ENCODE measurements around the gene SLC10A3. TPM values are rescaled to one million over a fixed set of nuclear protein-coding genes. Genes with fewer than 3 reads are reported as not detected.

The SLC10A3 gene
- polyA plus RNA-seq, 1 of the 3 experiments (the other 2 are of a cell fraction) = 29.7 TPM

GRCh38 chrX:154457491-154458115 lies 32.8 kb downstream of the SLC10A3 start:
- peak overlapping the region; percentile 49 to 66; a peak in 3 of 4 replicates for H3K4me3 ChIP-seq (ENCODE audit: low read depth in 2 of 2, low read length in 1 of 2)
- H3K4me2 ChIP-seq = peak overlapping the region; percentile 50; the same call in 1 of the 2 replicates
- no peaks in the 10 kb centered on the region for H3K27me3 ChIP-seq (ENCODE audit: insufficient read depth)
- H3K9ac ChIP-seq = peak overlapping the region; percentile 68; the same call in 1 of the 2 replicates
- 25% methylated on average over 20 of the region's 65 CpGs for WGBS (ENCODE audit: low lambda C conversion rate)
- H3K4me1 ChIP-seq (ENCODE audit: control insufficient read depth in 1 of 2, insufficient read depth in 2 of 2, low read depth in 1 of 2, low read length in 1 of 2) = peaks cover 0 to 12% of the 10 kb centered on the region in 2 experiments; a peak in 1 of 4 replicates
- H3F3A ChIP-seq (replicated peaks; ENCODE audit: insufficient read depth) = peaks cover 4% of the 10 kb centered on the region
- TF ChIP-seq, protein P1, sequence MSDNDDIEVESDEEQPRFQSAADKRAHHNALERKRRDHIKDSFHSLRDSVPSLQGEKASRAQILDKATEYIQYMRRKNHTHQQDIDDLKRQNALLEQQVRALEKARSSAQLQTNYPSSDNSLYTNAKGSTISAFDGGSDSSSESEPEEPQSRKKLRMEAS (IDR thresholded peaks at IDR 0.05; ENCODE audit: low read depth) = no peak
- TF ChIP-seq POLR2AphosphoS5 (IDR thresholded peaks at IDR 0.05; ENCODE audit: low read depth, low read length) = no peak
- TF ChIP-seq RFX5 (IDR thresholded peaks at IDR 0.05; ENCODE audit: low read length) = no peak
- TF ChIP-seq, protein P2, sequence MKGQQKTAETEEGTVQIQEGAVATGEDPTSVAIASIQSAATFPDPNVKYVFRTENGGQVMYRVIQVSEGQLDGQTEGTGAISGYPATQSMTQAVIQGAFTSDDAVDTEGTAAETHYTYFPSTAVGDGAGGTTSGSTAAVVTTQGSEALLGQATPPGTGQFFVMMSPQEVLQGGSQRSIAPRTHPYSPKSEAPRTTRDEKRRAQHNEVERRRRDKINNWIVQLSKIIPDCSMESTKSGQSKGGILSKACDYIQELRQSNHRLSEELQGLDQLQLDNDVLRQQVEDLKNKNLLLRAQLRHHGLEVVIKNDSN (IDR thresholded peaks at IDR 0.05; ENCODE audit: borderline replicate concordance, low read depth) = no peak
- TF ChIP-seq FOXM1 (IDR thresholded peaks at IDR 0.05; ENCODE audit: low read depth) = no peak
- TF ChIP-seq, protein P3, sequence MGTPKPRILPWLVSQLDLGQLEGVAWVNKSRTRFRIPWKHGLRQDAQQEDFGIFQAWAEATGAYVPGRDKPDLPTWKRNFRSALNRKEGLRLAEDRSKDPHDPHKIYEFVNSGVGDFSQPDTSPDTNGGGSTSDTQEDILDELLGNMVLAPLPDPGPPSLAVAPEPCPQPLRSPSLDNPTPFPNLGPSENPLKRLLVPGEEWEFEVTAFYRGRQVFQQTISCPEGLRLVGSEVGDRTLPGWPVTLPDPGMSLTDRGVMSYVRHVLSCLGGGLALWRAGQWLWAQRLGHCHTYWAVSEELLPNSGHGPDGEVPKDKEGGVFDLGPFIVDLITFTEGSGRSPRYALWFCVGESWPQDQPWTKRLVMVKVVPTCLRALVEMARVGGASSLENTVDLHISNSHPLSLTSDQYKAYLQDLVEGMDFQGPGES (IDR thresholded peaks at IDR 0.05; ENCODE audit: low read depth, low read length) = no peak
- TF ChIP-seq RCOR1 (IDR thresholded peaks at IDR 0.05; ENCODE audit: low read length) = no peak
- H3K27ac ChIP-seq (ENCODE audit: low read depth in 2 of 2, low read length in 1 of 2) = peak overlapping the region in 1 of 2 experiments; percentile 47; a peak in 1 of 4 replicates
- peaks cover 33% of the 10 kb centered on the region for H3K79me2 ChIP-seq (ENCODE audit: insufficient read depth)
- peak; percentile 78 for DNase-seq
- 0 out of 2 replicates have a peak overlapping the region, but pooled peaks have one; percentile 35 for H2AFZ ChIP-seq (ENCODE audit: low read depth)
- POLR2A ChIA-PET = interaction anchor here (0.6 to 0.7 kb wide), 2 partner anchors 10 to 13 kb away, joined by 3 to 4 read pairs; partner anchors contain the start of gene FAM50A
- peaks cover 0 to 5% of the 10 kb centered on the region in 2 experiments for H3K36me3 ChIP-seq (replicated peaks in 1 of 2; ENCODE audit: control insufficient read depth in 1 of 2, insufficient read depth in 2 of 2, low read length in 1 of 2)
- CTCF ChIA-PET = interaction anchor here (1.0 kb wide), 1 partner anchor 70 kb away, joined by 6 read pairs; no protein-coding TSS in a partner anchor
- H4K20me1 ChIP-seq (ENCODE audit: insufficient read depth) = peaks cover 31% of the 10 kb centered on the region
- no peaks in the 10 kb centered on the region for H3K9me2 ChIP-seq
- no peaks in the 10 kb centered on the region for H3K9me3 ChIP-seq

- H2AFZ ChIP-seq (ENCODE audit: low read depth) = no peak overlapping the region
- peaks cover 21% of the 10 kb centered on the region for H3K27me3 ChIP-seq (ENCODE audit: insufficient read depth)
- no peak overlapping the region for H3K4me2 ChIP-seq
- H3K4me3 ChIP-seq (ENCODE audit: low read depth in 2 of 2, low read length in 1 of 2) = no peak overlapping the region
- no peak for TF ChIP-seq FOXM1 (IDR thresholded peaks at IDR 0.05; ENCODE audit: low read depth)
- H3K9me2 ChIP-seq = no peaks in the 10 kb centered on the region
- no peak overlapping the region for H3K27ac ChIP-seq (ENCODE audit: low read depth in 2 of 2, low read length in 1 of 2)
- no peaks in the 10 kb centered on the region for H3K9me3 ChIP-seq
- no peaks in the 10 kb centered on the region for H3K36me3 ChIP-seq (replicated peaks in 1 of 2; ENCODE audit: control insufficient read depth in 1 of 2, insufficient read depth in 2 of 2, low read length in 1 of 2)
- H3F3A ChIP-seq (replicated peaks; ENCODE audit: insufficient read depth) = peaks cover 4% of the 10 kb centered on the region
- H3K9ac ChIP-seq = no peak overlapping the region
- CTCF ChIA-PET = no interaction called here
- 85% methylated on average over 9 of the region's 9 CpGs for WGBS (ENCODE audit: low lambda C conversion rate)
- POLR2A ChIA-PET = no interaction called here
- H3K4me1 ChIP-seq (ENCODE audit: control insufficient read depth in 1 of 2, insufficient read depth in 2 of 2, low read depth in 1 of 2, low read length in 1 of 2) = no peaks in the 10 kb centered on the region
- H4K20me1 ChIP-seq (ENCODE audit: insufficient read depth) = no peaks in the 10 kb centered on the region
- no peak for DNase-seq
- no peaks in the 10 kb centered on the region for H3K79me2 ChIP-seq (ENCODE audit: insufficient read depth)
Observed at GRCh38 chrX:154452823-154453222, 37.6 kb downstream of the SLC10A3 start.

DNA sequence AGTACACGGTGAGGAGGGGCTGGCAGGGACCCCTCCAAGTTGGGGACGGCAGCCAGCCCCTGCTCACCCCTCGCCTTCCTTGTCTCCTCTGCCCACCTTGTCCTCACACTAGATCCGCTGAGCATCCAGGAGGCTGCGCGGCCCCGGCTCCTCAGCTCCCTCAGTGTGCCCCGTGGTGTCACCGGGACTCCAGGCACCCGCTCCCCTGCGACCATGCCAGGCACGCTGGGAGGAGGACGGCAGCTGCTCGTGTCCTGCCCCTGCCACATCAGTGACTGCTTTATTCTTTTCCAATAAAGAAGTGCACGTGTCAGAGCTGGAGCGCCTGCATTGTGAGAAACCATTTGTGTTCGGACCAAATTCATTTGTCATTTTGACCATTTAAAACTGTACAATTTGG lies 40.1 kb downstream of the SLC10A3 start:
- 57% methylated on average over 12 of the region's 17 CpGs for WGBS (ENCODE audit: low lambda C conversion rate)
- ChIA-PET POLR2A (no interaction called here), CTCF (no interaction called here)
- Histone ChIP-seq H3K4me1 (ENCODE audit: control insufficient read depth in 1 of 2, insufficient read depth in 2 of 2, low read depth in 1 of 2, low read length in 1 of 2) (peaks cover 0 to 4% of the 10 kb centered on the region in 2 experiments; a peak in 1 of 4 replicates), H3K79me2 (ENCODE audit: insufficient read depth) (peaks cover 9% of the 10 kb centered on the region; the same call in 1 of the 2 replicates), H3K9me2 (no peaks in the 10 kb centered on the region), H3K9me3 (no peaks in the 10 kb centered on the region), H3F3A (replicated peaks; ENCODE audit: insufficient read depth) (no peaks in the 10 kb centered on the region), H3K36me3 (replicated peaks in 1 of 2; ENCODE audit: control insufficient read depth in 1 of 2, insufficient read depth in 2 of 2, low read length in 1 of 2) (peaks cover 0 to 2% of the 10 kb centered on the region in 2 experiments), H3K4me2 (no peak overlapping the region), H3K27me3 (ENCODE audit: insufficient read depth) (peaks cover 23% of the 10 kb centered on the region), H3K4me3 (ENCODE audit: low read depth in 2 of 2, low read length in 1 of 2) (no peak overlapping the region), H3K9ac (no peak overlapping the region), H4K20me1 (ENCODE audit: insufficient read depth) (0 out of 2 replicates have a peak, but pooled peaks cover 5% of the 10 kb centered on the region), H3K27ac (ENCODE audit: low read depth in 2 of 2, low read length in 1 of 2) (no peak overlapping the region), H2AFZ (ENCODE audit: low read depth) (no peak overlapping the region)
- DNase-seq = no peak
- TF ChIP-seq RFX5 (IDR thresholded peaks at IDR 0.05; ENCODE audit: low read length) = no peak
- no peak for TF ChIP-seq GABPA (IDR thresholded peaks at IDR 0.05; ENCODE audit: low read depth)
- TF ChIP-seq, protein P4, sequence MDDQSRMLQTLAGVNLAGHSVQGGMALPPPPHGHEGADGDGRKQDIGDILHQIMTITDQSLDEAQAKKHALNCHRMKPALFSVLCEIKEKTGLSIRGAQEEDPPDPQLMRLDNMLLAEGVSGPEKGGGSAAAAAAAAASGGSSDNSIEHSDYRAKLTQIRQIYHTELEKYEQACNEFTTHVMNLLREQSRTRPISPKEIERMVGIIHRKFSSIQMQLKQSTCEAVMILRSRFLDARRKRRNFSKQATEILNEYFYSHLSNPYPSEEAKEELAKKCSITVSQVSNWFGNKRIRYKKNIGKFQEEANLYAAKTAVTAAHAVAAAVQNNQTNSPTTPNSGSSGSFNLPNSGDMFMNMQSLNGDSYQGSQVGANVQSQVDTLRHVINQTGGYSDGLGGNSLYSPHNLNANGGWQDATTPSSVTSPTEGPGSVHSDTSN (IDR thresholded peaks at IDR 0.05) = no peak
- TF ChIP-seq, protein P1 (IDR thresholded peaks at IDR 0.05; ENCODE audit: low read depth) = no peak
- no peak for TF ChIP-seq EZH2phosphoT487 (IDR thresholded peaks at IDR 0.05; ENCODE audit: borderline replicate concordance, low read depth)
- TF ChIP-seq NRF1 (IDR thresholded peaks at IDR 0.05; ENCODE audit: low read depth, low read length) = no peak
- TF ChIP-seq RCOR1 (IDR thresholded peaks at IDR 0.05; ENCODE audit: low read length) = no peak
- TF ChIP-seq RXRA (IDR thresholded peaks at IDR 0.05; ENCODE audit: borderline replicate concordance, low read depth) = no peak
- no peak for TF ChIP-seq SIN3A (IDR thresholded peaks at IDR 0.05; ENCODE audit: borderline replicate concordance, low read depth, low read length)
- TF ChIP-seq TEAD4 (IDR thresholded peaks at IDR 0.05; ENCODE audit: borderline replicate concordance, insufficient read depth) = no peak
- TF ChIP-seq TCF12 (IDR thresholded peaks at IDR 0.05) = no peak
- no peak for TF ChIP-seq JUND (IDR thresholded peaks at IDR 0.05)
- no peak for TF ChIP-seq POLR2AphosphoS5 (IDR thresholded peaks at IDR 0.05; ENCODE audit: low read depth, low read length)
- TF ChIP-seq EP300 (IDR thresholded peaks at IDR 0.05; ENCODE audit: borderline replicate concordance in 1 of 2, low read depth in 1 of 2, low read length in 1 of 2) = no peak
